ENCODE data around the gene MRPS7.

Gene MRPS7

DNA sequence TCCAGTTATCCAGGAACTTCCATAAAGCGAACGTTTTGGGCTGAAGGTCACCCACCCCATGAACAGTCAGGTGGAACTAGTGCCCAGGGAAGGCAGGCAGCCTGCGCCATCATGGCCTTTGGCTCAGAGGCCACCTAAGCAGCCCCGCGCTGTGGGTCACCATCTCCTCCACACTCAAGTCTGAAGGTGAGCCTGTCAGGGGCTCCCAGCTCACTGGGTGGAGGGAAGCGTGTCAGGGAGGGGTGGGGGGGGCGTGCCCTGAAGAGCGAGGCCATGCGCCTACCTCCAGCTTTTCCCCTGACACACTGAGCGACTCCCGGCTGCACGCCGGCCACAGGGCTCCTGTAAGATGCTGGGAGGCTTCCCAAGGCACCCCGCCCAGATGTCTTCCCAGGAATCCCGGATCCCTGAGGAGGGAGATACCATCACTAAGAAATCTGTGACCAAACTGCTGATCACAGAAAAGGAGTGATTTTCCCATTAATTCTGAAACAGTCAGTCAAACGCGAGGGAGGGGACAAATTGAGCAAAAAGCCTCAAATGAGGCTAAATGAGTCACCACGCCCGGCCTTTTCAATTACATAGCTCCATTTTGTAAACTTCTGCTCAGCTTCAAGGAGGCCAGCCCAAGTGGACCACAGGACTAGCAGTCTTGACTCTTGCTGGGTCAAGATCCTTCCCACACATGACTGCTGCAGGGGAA lies 54.0 kb downstream of the MRPS7 start:
- no peak for DNase-seq
